HG02798 (cell line): ENCODE results near the gene UGT3A1.
"Not testable (repeated sequence)": the region's sequence is repeated elsewhere in the genome, so short reads cannot be mapped to it uniquely, and the experiment has no call there.

Experiments
- ATAC-seq: cut with Tn5 transposase; IDR thresholded peaks from one replicate; pipeline ENCODE4 v1.9.1; 2021; ENCODE audit warnings: mild to moderate bottlenecking; ENCODE audit not compliant: unreplicated experiment, poor library complexity

UGT3A1 gene, protein sequence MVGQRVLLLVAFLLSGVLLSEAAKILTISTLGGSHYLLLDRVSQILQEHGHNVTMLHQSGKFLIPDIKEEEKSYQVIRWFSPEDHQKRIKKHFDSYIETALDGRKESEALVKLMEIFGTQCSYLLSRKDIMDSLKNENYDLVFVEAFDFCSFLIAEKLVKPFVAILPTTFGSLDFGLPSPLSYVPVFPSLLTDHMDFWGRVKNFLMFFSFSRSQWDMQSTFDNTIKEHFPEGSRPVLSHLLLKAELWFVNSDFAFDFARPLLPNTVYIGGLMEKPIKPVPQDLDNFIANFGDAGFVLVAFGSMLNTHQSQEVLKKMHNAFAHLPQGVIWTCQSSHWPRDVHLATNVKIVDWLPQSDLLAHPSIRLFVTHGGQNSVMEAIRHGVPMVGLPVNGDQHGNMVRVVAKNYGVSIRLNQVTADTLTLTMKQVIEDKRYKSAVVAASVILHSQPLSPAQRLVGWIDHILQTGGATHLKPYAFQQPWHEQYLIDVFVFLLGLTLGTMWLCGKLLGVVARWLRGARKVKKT

DNA sequence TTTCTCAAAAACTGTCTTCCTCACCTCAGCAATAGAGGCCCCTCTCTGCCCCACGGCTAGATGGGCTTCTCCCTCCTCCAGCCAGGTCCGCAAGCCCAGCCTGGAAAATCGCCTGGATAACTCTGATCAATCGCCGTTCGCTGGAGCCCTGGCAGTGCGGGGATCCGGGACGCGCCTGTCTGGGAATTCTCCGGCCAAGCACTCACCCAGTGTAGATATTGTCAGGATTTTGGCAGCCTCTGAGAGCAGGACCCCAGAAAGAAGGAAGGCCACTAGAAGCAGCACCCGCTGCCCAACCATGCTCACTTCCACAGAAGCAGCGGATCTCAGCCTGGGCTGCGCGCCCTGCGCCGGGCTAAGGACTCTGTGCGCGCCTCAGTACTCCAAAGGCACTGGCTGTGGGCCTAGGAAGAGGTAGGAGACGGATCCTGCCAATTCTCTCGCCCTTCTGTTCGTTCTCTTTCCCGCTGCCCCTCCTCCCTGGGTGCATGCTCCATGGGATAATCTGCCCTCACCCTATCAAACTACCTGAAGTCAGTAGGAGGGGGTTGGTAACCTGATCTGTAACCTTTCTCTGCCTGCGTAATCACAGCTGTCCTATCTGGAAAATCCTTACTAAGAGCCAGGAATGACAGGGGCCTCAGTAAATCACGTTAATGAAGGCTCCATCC is at the start of gene UGT3A1:
UGT3A1 (minus strand) TSS at position 450 of the 671 bp plus-strand sequence; CDS start at position 300, 150 bp downstream.
- no peak for ATAC-seq

DNA sequence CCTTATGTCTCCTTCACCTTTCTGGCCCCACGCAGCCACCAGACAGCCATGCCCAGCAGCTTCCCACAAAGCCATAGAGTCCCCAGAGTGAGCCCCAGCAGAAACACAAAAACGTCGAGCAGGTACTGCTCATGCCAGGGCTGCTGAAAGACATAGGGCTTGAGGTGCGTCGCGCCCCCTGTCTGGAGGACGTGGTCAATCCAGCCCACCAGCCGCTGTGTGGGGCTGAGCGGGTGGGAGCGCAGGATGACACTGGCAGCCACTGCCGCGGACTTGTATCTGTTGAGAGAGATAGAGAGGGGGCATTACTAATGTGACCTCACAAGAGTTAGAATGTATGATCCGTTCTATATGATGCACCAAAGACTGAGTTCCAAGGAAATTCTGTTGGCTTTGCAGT is 44.5 kb upstream of the UGT3A1 start:
- ATAC-seq, result no peak

DNA sequence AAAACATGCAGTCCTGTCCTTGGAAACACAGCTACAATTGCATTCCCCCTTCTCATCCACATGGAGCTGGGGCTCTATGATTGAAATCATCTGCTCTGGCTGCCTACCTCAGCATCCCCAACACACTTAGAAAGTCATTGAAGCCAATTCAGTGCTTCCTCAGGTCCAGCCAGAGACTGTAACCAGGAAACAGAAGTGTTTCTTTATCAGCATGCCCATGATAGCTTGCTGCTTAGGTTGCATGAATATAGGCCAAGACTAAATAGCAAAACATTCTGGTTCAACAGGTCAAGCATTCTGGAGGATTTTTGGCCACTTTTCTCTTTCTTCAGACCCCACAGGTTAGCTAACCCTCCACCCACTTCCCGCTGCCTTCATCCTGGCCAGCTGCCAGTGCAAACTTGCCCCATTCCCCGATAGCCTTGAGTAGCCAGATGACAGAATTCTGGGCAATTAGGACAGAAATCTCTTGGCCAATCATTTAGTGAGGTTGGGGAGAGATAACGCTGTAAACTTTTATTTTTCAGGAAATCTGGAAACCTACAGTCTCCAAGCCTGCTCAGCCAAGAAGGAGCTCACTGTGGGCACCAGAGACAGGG is 43.4 kb upstream of the UGT3A1 start:
- not testable (repeated sequence) for ATAC-seq

DNA sequence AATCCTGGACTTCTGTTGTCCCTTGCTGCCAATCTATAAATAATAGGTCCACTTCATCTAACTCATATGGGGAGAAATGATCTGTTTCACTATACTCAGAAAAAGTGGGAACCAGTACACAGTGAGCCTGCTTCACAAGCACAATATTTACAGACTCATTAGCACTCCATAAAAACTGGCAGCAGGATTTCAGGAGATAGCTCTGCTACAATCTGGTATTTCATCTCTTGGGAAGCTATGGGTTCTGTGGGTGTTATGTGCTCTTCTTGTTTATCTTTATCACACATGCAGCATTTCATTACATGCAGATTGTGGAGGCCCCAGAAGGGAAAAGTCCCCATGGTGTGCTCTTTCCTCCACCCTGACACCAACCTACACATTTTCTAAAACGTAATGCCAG is 42.3 kb upstream of the UGT3A1 start:
- no peak for ATAC-seq

DNA sequence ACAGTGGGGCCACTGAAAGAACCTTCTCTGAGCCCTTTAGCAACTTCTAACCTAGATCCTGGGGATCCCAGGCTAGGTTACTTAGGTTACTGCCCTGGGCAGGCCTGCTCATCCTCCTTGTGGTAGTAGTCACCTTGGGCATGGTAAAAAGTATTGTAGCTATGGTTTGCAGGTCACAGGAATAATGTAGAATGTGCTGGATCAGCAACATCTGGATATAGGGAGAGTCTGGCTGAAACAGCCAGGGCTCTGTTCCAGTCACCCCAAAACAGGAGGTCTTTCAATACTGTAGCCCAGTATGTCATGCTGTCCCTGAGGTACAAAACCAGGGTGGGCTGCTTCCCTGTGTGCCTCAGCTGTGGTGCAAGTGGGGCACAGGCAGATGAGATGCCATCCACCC is 41.9 kb upstream of the UGT3A1 start:
- no peak for ATAC-seq

DNA sequence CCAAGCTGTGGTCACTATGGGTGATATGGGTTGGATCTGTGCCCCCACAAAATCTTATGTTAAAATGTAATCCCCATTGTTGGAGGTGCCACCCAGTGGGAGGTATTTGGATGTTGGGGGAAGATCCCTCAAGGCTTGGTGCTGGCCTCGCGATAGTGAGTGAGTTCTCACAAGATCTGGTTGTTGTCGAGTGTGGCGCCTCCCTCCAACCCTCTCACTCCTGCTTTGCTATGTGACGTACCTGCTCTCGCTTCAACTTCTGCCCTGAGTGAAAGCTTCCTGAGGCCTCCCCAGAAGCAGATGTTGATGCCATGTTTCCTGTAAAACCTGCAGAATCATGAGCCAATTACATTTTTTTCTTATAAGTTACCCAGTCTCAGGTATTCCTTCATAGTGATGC is 40.0 kb upstream of the UGT3A1 start:
- no peak for ATAC-seq

DNA sequence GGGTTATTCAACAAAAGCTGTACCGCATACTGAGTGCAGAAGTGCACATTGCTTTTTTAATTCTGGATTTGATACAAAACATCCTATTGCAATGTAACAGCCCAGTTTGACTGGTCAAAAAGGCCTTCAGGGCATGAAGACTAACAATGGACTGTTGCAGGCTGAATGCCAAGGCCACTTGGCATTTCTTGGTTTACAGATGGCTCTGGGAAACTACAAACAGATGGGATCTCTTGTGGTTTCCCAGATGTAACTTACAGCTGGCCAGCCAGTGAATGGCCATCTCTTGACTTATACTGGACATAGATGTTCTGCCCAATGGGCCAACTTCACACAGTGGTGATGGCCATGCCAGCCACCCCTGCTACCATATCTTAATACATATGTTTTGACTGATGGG is 38.7 kb upstream of the UGT3A1 start:
- ATAC-seq, result no peak

DNA sequence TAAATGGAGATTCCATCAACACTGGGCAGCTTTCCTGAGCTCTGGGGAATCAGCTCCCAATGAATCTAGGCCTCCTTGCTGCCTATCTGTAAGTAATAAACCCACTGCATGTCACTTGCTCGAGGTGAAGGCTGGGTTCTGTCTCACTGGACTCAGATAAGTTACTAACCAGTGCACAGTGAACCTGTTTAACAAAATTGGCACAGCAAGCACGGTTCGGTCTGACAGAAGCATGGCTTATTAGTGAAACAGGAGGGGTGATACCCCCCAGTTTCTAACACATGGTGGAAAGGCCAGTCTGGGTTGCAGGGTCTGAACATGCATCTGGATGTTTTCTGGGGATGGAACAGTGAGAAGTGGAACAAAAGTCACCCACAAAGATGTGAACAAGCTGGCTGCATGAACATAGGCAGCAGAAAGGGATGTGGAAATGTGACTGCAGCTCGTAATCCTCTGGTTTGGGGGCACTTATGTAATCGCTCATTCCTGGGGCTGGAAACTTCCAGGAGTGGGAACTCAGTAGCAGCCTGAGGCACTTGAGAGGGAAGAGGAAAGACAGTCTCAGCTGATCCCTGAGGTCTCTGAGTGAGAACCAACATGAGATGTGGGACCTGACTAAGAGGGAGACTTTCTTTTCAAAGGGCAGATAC is 37.8 kb upstream of the UGT3A1 start:
- ATAC-seq, result no peak

DNA sequence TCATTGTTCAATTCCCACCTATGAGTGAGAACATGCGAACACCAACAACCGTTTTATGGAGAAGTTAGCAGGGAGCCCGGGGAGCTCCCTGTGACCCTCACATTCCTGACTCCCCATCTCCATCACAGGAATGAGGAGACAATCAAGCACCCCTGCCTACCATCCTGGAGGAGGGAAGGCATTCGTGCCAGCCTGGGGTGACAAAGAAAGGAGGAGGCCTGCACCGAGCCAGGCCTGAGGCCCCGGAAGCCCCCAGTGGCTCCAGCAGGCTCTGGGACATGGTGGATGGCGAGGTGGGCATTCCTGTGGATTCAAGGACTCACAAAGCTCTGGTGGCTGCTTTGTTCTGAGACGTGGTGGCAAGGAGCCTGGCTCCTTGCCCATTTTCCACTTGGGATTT is 36.5 kb upstream of the UGT3A1 start:
- ATAC-seq, result no peak

DNA sequence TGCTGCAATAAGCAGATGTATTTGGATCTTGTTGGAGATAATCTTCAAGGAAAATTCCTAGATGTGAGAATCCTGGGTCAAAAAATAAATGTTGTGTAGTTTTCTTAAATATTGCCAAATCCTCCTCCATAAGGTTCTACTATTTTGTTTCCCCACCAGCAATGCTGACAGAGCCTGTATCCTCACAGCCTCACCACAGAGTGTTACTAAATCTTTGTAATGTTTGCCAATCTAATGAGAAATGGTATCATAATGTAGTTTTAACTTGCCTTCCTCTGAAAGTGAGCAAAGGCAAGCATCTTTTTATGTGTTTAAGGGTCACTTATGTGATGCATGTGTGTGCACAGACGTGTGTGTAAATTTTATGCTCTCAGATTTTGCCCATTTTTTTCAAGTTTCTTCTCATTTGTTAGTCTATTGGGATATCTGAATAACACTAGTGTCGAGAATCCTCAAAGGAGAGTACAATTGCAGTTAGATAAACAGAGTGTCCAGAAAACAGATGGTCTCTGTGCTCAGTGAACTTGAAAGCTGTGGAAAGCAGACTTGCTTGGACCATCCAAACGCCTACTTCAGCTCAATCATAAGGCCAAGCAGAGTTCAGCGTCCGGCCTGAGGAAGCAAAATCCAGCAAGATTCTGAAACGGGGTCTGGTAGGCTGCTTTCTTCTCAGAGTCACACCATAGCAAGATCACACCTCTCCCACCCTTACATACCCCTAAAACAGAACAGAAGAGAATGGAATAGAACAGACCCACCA is 35.7 kb upstream of the UGT3A1 start:
- ATAC-seq, result no peak

DNA sequence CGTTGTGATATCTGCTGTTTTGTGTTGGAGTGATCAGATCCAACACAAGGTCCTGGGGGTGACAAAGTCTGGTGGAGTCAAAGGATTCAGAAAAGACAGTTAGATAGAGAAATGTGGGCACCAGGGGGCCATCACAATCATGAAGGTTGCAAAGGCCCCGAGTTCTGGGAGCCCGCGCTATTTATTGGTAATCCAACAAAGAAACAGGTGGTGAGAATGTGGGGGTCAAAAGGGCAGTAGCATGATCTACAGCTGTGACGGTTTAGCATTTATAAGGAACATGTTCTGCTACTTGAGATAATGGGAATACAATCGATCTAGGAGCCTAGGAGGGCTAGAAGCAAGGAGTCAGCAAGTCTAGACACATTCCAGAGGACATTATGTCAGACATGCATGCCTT is 31.1 kb upstream of the UGT3A1 start:
- ATAC-seq, result not testable (repeated sequence)

DNA sequence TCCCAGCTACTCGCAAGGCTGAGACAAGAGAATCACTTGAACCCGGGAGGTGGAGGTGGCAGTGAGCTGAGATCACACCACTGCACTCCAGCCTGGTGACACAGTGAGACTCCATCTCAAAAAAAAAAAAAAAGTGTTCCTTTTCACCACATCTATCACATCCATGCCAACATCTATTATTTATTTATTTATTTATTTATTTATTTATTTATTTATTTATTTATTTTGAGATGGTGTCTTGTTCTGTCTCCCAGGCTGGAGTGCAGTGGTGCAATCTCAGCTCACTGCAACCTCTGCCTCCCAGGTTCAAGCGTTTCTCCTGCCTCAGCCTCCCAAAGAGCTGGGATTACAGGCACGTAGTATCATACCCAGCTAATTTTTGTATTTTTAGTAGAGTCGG is 28.4 kb upstream of the UGT3A1 start:
- ATAC-seq, result not testable (repeated sequence)

DNA sequence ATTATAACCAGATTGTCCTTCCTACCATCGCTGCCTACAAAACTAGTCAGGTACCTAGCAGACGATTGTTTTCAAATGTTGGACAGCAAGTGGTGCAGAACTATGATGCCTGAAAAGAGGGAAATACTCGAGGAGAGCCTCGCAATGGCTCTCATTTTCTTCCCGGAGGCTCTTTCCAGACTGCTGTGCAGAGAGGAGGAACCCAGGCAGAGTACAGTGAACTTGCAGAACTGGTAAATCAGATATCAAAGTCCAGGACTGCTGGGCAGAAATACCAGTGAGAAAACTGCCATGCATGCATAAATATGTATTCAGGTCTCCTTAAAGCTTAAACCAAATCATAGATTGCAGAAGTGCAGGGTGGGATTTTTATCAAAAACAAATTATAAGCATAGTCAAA is 26.4 kb upstream of the UGT3A1 start:
- ATAC-seq, result no peak

DNA sequence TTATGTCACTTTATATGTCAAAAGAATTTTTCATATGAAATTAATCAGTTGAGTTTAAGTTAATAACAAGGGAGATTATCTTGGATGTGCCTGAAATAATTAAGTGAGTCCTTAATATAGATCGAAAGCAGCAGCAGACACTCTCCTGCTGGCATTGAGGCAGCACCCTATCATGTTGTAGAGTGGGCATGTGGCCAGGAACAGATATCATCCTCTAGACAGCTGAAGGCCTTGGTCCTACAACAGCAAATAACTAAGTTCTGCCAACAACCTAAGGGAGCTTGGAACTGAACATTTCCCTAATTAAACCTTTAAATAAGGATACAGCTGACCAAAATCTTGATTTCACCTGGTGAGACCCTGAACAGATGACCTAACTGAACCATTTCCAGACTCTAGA is 25.8 kb upstream of the UGT3A1 start:
- no peak for ATAC-seq

DNA sequence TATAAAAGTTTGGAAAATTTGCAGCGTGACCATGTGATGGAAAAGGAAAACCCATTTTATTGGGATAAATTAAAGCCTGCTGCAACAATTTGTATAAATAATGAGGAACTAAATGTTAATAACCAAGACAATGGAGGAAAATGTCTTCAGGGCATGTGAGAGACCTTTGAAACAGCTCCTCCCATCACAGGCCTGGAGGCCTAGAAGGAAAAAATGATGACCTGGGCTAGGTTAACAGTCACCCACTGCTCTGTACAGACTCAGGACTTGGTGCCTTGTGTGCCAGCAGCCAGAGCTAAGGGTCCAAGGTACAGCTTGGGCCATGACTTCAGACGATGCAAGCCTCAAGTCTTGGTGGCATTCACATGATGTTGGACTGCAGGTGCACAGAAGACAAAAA is 22.0 kb upstream of the UGT3A1 start:
- ATAC-seq, result no peak

DNA sequence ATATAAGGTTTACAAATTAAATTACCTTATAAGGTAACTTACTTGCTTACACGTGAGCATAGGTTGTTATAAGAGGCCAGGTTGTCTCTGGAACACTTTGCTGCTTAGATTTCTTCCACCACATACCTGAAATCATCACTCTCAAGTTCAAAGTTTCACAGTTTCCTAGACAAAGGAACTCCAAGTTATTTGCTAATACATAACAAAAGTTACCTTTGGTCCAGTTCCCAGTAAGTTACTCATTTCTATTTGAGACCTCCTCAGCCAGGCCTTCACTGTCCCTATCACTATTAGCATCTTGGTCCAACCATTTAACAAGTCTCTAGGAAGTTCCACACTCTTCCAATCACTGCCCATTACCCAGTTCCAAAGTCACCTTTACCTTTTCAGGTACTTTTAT is 18.5 kb upstream of the UGT3A1 start:
- ATAC-seq, result no peak

DNA sequence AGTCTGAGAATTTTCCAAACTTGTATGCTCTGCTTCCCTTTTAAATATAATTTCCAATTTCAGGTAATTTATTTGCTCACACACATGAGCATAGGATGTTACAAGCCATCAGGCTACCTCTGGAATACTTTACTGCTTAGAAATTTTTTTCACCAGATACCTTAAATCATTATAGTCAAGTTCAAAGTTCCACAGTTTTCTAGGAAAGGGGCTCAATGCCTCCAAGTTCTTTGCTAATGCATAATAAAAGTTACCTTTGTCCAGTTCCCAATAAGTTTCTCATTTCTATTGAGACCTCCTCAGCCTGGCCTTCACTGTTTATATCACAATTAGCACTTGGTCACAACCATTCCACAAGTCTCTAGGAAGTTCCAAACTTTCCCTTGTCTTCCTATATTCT is 16.2 kb upstream of the UGT3A1 start:
- no peak for ATAC-seq

DNA sequence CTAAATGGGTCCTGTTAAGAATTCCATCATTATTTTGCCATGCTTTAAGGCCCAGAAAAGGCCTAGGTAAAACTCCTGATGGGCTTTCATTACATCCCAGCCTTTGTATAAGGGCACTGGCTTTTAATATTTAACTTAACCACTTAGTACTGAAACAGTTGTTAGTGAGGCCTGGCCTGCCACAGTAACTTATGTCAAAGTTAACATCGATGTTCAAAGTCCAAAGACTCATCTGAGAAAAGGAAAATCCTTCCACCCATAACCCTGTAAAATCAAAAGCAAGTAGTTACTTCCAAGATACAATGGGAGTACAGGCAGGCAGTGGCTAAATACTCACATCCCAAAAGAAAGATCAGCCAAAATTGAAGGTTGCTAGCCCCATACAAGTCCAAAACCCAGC is 15.0 kb upstream of the UGT3A1 start:
- no peak for ATAC-seq

DNA sequence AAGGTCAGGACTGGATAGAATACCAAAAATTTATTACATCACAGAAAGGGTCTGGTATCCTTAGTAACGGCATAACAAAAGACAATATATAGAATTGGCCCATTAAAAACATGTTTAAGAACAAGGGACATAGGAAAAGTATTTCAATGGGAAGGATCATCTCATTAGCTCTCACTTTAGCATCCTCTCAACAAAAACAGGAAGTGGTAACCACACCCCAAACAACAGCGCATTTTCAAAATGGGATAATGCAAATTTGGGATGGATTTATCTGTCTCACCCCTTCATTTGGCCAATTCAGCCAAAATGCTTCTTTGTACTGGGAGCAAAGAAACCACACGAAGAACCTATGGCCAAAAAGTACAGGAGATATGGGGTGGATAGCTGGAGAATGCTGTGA is 9.8 kb upstream of the UGT3A1 start:
- no peak for ATAC-seq

DNA sequence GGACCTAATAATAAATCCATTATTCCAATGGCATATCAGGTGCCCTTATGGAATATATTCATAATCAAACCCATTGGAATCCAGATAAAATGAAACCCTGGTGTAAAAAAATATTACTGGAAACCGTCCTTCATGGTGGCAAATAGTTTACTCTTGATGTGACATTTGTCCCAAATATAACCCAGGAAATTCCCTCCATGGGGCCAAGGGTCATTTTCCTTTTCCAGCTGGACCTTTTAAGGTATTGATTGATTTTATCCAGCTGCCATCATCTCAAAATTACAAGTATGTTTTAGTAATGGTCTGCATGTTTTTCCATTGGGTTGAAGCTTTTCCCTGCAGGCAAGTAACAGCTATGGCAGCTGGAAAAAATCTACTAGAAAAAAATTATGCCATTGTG is 8.4 kb upstream of the UGT3A1 start:
- no peak for ATAC-seq
